HepG2 (cell line): ENCODE results near the gene PTGDS. TPM values are rescaled to one million over a fixed set of nuclear protein-coding genes. Genes with fewer than 3 reads are reported as not detected.

Experiments
- HNF1B ChIP-seq: sonication (generic); formaldehyde crosslinking; IDR thresholded peaks from 2 replicates; pipeline ENCODE4 v1.5.1; 2020; ENCODE audit warnings: mild to moderate bottlenecking, moderate library complexity, missing genetic modification reagents
- IRX3 ChIP-seq: sonication (generic); formaldehyde crosslinking; IDR thresholded peaks from 2 replicates; pipeline ENCODE4 v1.8.1; 2023; ENCODE audit warnings: mild to moderate bottlenecking, low read depth, missing genetic modification reagents, borderline replicate concordance
- MXD3 ChIP-seq: IDR thresholded peaks from 2 replicates; pipeline ENCODE4 v1.6.1; 2016; ENCODE audit warnings: mild to moderate bottlenecking, missing biosample characterization, missing genetic modification reagents
- PAF1 ChIP-seq: IDR thresholded peaks from 2 replicates; pipeline ENCODE4 v1.6.1; 2016; ENCODE audit warnings: missing genetic modification reagents, missing compliant biosample characterization
- RAD51 ChIP-seq: fragments of 450-650 bp; IDR thresholded peaks from 2 replicates; pipeline ENCODE4 v1.6.1; 2016; ENCODE audit warnings: borderline replicate concordance
- RELA ChIP-seq: sonication (generic); formaldehyde crosslinking; IDR thresholded peaks from 2 replicates; pipeline ENCODE4 v1.4.0; 2020; ENCODE audit warnings: missing genetic modification reagents
- RNF219 ChIP-seq: sonication (generic); formaldehyde crosslinking; IDR thresholded peaks from 2 replicates; pipeline ENCODE4 v1.5.0; 2020; ENCODE audit warnings: mild to moderate bottlenecking, missing genetic modification reagents
- SPEN ChIP-seq: sonication (generic); formaldehyde crosslinking; IDR thresholded peaks from 2 replicates; pipeline ENCODE4 v1.5.1; 2020; ENCODE audit warnings: low read depth, mild to moderate bottlenecking, missing genetic modification reagents
- TERF1 ChIP-seq: sonication (generic); formaldehyde crosslinking; IDR thresholded peaks from 2 replicates; pipeline ENCODE4 v1.8.0; 2022; ENCODE audit warnings: mild to moderate bottlenecking, missing genetic modification reagents, moderate library complexity
- ZNF549 ChIP-seq: sonication (generic); formaldehyde crosslinking; IDR thresholded peaks from 2 replicates; pipeline ENCODE4 v1.5.0; 2020; ENCODE audit warnings: missing genetic modification reagents
- ZNF580 ChIP-seq: IDR thresholded peaks from 2 replicates; pipeline ENCODE4 v1.6.1; 2016; ENCODE audit warnings: low read depth, borderline replicate concordance
- ZNF609 ChIP-seq: sonication (generic); formaldehyde crosslinking; IDR thresholded peaks from 2 replicates; pipeline ENCODE4 v1.4.0; 2020; ENCODE audit warnings: mild to moderate bottlenecking, missing genetic modification reagents, borderline replicate concordance
- ZNF674 ChIP-seq: sonication (generic); formaldehyde crosslinking; IDR thresholded peaks from 2 replicates; pipeline ENCODE4 v1.5.0; 2020; ENCODE audit warnings: low read depth, mild to moderate bottlenecking, missing genetic modification reagents
- ZNF747 ChIP-seq: sonication (generic); formaldehyde crosslinking; IDR thresholded peaks from 2 replicates; pipeline ENCODE4 v1.8.1; 2023; ENCODE audit warnings: missing genetic modification reagents, mild to moderate bottlenecking, borderline replicate concordance
- polyA plus RNA-seq, 8 experiments: library from polyadenylated mRNA; depleted of rRNA in 3 of 8; stranded (reverse) in 7 of 8; unstranded in 1 of 8; fragments of >200 nt; fragmentation: Illumina TruSeq in 4 of 8; extraction: Trizol in 4 of 8; gene quantifications; 2 replicates each; pipeline versions ENCODE4 v1.2.1 to v1.2.3, GENCODE V29; 2011 to 2016; ENCODE audit warnings: low read depth in 4 of 8, missing spikeins in 1 of 8, mixed read lengths in 1 of 8; ENCODE audit not compliant: insufficient read depth in 1 of 8
- total RNA-seq, 5 experiments: library from RNA; depleted of rRNA; stranded (reverse); fragments of >200 nt; fragmentation: Illumina TruSeq; extraction: Trizol; gene quantifications; 2 replicates each; pipeline ENCODE4 v1.2.3, GENCODE V29; 2016; ENCODE audit warnings: low read depth in 1 of 5

Gene PTGDS
- total and polyA plus RNA-seq, 2 of the 13 experiments (the other 11 are each of a cell fraction or from before 2014, with no cell fraction given), result 0.33 to 0.50 TPM

GRCh38 chr9:136944519-136945332 is 32.6 kb upstream of the PTGDS start, which contains the start of the genes C8G and FBXW5 (continued):
- TF ChIP-seq ZNF747 (CRISPR knock-in tag) (peak; percentile 71), MXD3 (CRISPR knock-in tag) (no peak), HNF1B (peak; percentile 37; the same call in 1 of the 2 replicates), RNF219 (CRISPR knock-in tag) (no peak), ZNF609 (peak; percentile 37; the same call in 1 of the 2 replicates), IRX3 (peak; percentile 39; the same call in 1 of the 2 replicates), SPEN (CRISPR knock-in tag) (peak; percentile 75; the same call in 1 of the 2 replicates), ZNF674 (CRISPR knock-in tag) (no peak), PAF1 (no peak), TERF1 (CRISPR knock-in tag) (no peak), RAD51 (no peak), ZNF549 (CRISPR knock-in tag) (no peak), ZNF580 (peak; percentile 96), RELA (CRISPR knock-in tag) (no peak)
